Mesenchymal stem cell (in vitro differentiated cells and primary cell): Measurements from ENCODE around the gene RPRD1A.
"Not testable (repeated sequence)": the region's sequence is repeated elsewhere in the genome, so short reads cannot be mapped to it uniquely, and the experiment has no call there.

Experiments
- DNase-seq: peaks from one replicate; pipeline ENCODE4 v3.0.0-alpha.2; 2013
- H2AFZ ChIP-seq: one replicate; pipeline ENCODE4 v1.6.1; 2013; ENCODE audit warnings: low read depth, mild to moderate bottlenecking, control low read depth, inconsistent platforms, low read length, moderate library complexity
- H2AK5ac ChIP-seq: 2 replicates; pipeline ENCODE4 v1.6.1; 2013; ENCODE audit warnings: low read length, moderate library complexity, mild to moderate bottlenecking, inconsistent platforms; ENCODE audit not compliant: severe bottlenecking
- H2BK120ac ChIP-seq: one replicate; pipeline ENCODE4 v1.6.1; 2013; ENCODE audit warnings: low read depth, mild to moderate bottlenecking, inconsistent platforms, low read length, moderate library complexity
- H2BK12ac ChIP-seq, 2 experiments: one replicate each; pipeline ENCODE4 v1.6.1; 2013; ENCODE audit warnings: inconsistent platforms in 2 of 2, low read length in 2 of 2, mild to moderate bottlenecking in 2 of 2, moderate library complexity in 2 of 2, control low read depth in 1 of 2
- H2BK15ac ChIP-seq: one replicate; pipeline ENCODE4 v1.6.1; 2013; ENCODE audit warnings: mild to moderate bottlenecking, low read depth, inconsistent platforms; ENCODE audit not compliant: poor library complexity, severe bottlenecking
- H2BK5ac ChIP-seq: 2 replicates; pipeline ENCODE4 v1.6.1; 2013; ENCODE audit warnings: low read depth, mild to moderate bottlenecking, low read length, control low read depth, inconsistent platforms; ENCODE audit not compliant: poor library complexity, severe bottlenecking
- H3K14ac ChIP-seq, 2 experiments: one replicate each; pipeline ENCODE4 v1.6.1; 2013; ENCODE audit warnings: inconsistent platforms in 2 of 2, low read length in 2 of 2, control low read depth in 1 of 2, mild to moderate bottlenecking in 1 of 2, moderate library complexity in 1 of 2
- H3K18ac ChIP-seq, 2 experiments: one replicate each; pipeline ENCODE4 v1.6.1; 2013; ENCODE audit warnings: inconsistent platforms in 2 of 2, low read length in 2 of 2, control low read depth in 1 of 2, low read depth in 1 of 2, mild to moderate bottlenecking in 1 of 2
- H3K23ac ChIP-seq, 2 experiments: one replicate each; pipeline ENCODE4 v1.6.1; 2013; ENCODE audit warnings: inconsistent platforms in 2 of 2, low read length in 2 of 2, mild to moderate bottlenecking in 2 of 2, moderate library complexity in 2 of 2, control low read depth in 1 of 2
- H3K27ac ChIP-seq: 2 replicates; pipeline ENCODE4 v1.5.1; 2013; ENCODE audit warnings: mild to moderate bottlenecking, moderate library complexity, low read length, control low read depth, inconsistent platforms; ENCODE audit not compliant: poor library complexity, severe bottlenecking
- H3K27me3 ChIP-seq, 2 experiments: 2 replicates each; pipeline versions ENCODE4 v1.6.1 to v1.7.0; 2013; ENCODE audit warnings: low read length in 2 of 2, mild to moderate bottlenecking in 2 of 2, moderate library complexity in 2 of 2, control low read depth in 1 of 2, inconsistent platforms in 1 of 2; ENCODE audit not compliant: control insufficient read depth in 1 of 2, insufficient read depth in 1 of 2
- H3K36me3 ChIP-seq, 2 experiments: 2 replicates each; pipeline versions ENCODE4 v1.6.1 to v1.7.0; 2013; ENCODE audit warnings: low read length in 2 of 2, control low read depth in 1 of 2, inconsistent platforms in 1 of 2, low read depth in 1 of 2, mild to moderate bottlenecking in 1 of 2; ENCODE audit not compliant: insufficient read depth in 2 of 2, control insufficient read depth in 1 of 2
- H3K4ac ChIP-seq, 2 experiments: one replicate each; pipeline ENCODE4 v1.6.1; 2013; ENCODE audit warnings: inconsistent platforms in 2 of 2, low read length in 2 of 2, mild to moderate bottlenecking in 2 of 2, moderate library complexity in 2 of 2, control low read depth in 1 of 2, low read depth in 1 of 2
- H3K4me1 ChIP-seq: 2 replicates; pipeline ENCODE4 v1.6.1; 2013; ENCODE audit warnings: low read depth, low read length, control low read depth; ENCODE audit not compliant: control insufficient read depth, insufficient read depth
- H3K4me2 ChIP-seq: 2 replicates; pipeline ENCODE4 v1.6.1; 2013; ENCODE audit warnings: low read length, mild to moderate bottlenecking, inconsistent platforms; ENCODE audit not compliant: poor library complexity, severe bottlenecking
- H3K4me3 ChIP-seq, 2 experiments: 2 replicates each; pipeline versions ENCODE4 v1.5.1 to v1.7.0; 2013; ENCODE audit warnings: low read length in 2 of 2, mild to moderate bottlenecking in 2 of 2, control low read depth in 1 of 2, low read depth in 1 of 2; ENCODE audit not compliant: insufficient read depth in 1 of 2
- H3K79me1 ChIP-seq: replicated peaks from 2 replicates; pipeline ENCODE4 v1.6.1; 2013; ENCODE audit warnings: mild to moderate bottlenecking, control low read depth, low read length, inconsistent platforms; ENCODE audit not compliant: poor library complexity, severe bottlenecking
- H3K9ac ChIP-seq: 2 replicates; pipeline ENCODE4 v1.7.0; 2013; ENCODE audit warnings: mild to moderate bottlenecking, low read length, moderate library complexity
- H3K9me3 ChIP-seq: 2 replicates; pipeline ENCODE4 v1.7.0; 2013; ENCODE audit warnings: mild to moderate bottlenecking, low read length; ENCODE audit not compliant: control insufficient read depth
- H4K8ac ChIP-seq: one replicate; pipeline ENCODE4 v1.6.1; 2013; ENCODE audit warnings: inconsistent platforms, mild to moderate bottlenecking, low read length, moderate library complexity
- H4K91ac ChIP-seq: one replicate; pipeline ENCODE4 v1.6.1; 2013; ENCODE audit warnings: mild to moderate bottlenecking, low read length, inconsistent platforms
- WGBS: methylation state at CpG from one replicate; pipeline ENCODE4 v1.1.7; 2013; ENCODE audit warnings: mixed read lengths; 5-methylcytosine and 5-hydroxymethylcytosine counted together

The RPRD1A gene

GRCh38 chr18:36031407-36031806, 36.0 kb downstream of the RPRD1A start:
- WGBS, result 100% methylated on average over 1 of the region's 2 CpGs
- DNase-seq, result no peak
- no peak overlapping the region for H3K4me3 ChIP-seq
- peaks cover 1% of the 10 kb centered on the region for H3K4me1 ChIP-seq
- peaks cover 12% of the 10 kb centered on the region for H3K79me1 ChIP-seq
- no peaks in the 10 kb centered on the region for H3K9me3 ChIP-seq
- no peak overlapping the region for H2BK120ac ChIP-seq
- H2AFZ ChIP-seq, result no peak overlapping the region
- H3K9ac ChIP-seq, result no peak overlapping the region
- no peak overlapping the region for H3K23ac ChIP-seq
- no peak overlapping the region for H2BK12ac ChIP-seq
- no peak overlapping the region for H4K91ac ChIP-seq
- H2BK5ac ChIP-seq, result no peak overlapping the region
- H2BK15ac ChIP-seq, result no peak overlapping the region
- H3K27me3 ChIP-seq, result no peaks in the 10 kb centered on the region
- H3K36me3 ChIP-seq, result peaks cover 4 to 26% of the 10 kb centered on the region in 2 experiments
- H4K8ac ChIP-seq, result no peak overlapping the region
- no peak overlapping the region for H3K4me2 ChIP-seq
- no peak overlapping the region for H3K27ac ChIP-seq
- H2AK5ac ChIP-seq, result no peak overlapping the region
- H3K14ac ChIP-seq, result no peak overlapping the region
- no peak overlapping the region for H3K18ac ChIP-seq
- no peak overlapping the region for H3K4ac ChIP-seq

GRCh38 chr18:36028859-36029258, 38.5 kb downstream of the RPRD1A start:
- Histone ChIP-seq H2AFZ (no peak overlapping the region), H2BK5ac (no peak overlapping the region), H3K4me1 (no peaks in the 10 kb centered on the region), H3K9me3 (no peaks in the 10 kb centered on the region), H3K14ac (no peak overlapping the region), H3K27ac (no peak overlapping the region), H3K4me2 (no peak overlapping the region), H3K9ac (no peak overlapping the region), H3K18ac (no peak overlapping the region), H3K36me3 (peaks cover 4 to 46% of the 10 kb centered on the region in 2 experiments), H3K23ac (no peak overlapping the region), H3K4ac (no peak overlapping the region), H3K27me3 (no peaks in the 10 kb centered on the region), H4K8ac (no peak overlapping the region), H2BK12ac (no peak overlapping the region), H2BK15ac (no peak overlapping the region), H3K79me1 (peaks cover 10% of the 10 kb centered on the region), H3K4me3 (no peak overlapping the region), H4K91ac (no peak overlapping the region), H2AK5ac (no peak overlapping the region), H2BK120ac (no peak overlapping the region)
- no CpG with 5 or more reads among the region's 2 CpGs for WGBS
- DNase-seq, result no peak

GRCh38 chr18:36025025-36025424, 42.3 kb downstream of the RPRD1A start:
- Histone ChIP-seq H2AK5ac (no peak overlapping the region), H2BK5ac (no peak overlapping the region), H2AFZ (no peak overlapping the region), H2BK15ac (no peak overlapping the region), H4K91ac (no peak overlapping the region), H3K4ac (no peak overlapping the region), H3K4me3 (no peak overlapping the region), H3K18ac (no peak overlapping the region), H3K23ac (no peak overlapping the region), H3K4me2 (no peak overlapping the region), H3K27ac (no peak overlapping the region), H3K79me1 (peaks cover 4% of the 10 kb centered on the region), H3K4me1 (no peaks in the 10 kb centered on the region), H2BK120ac (no peak overlapping the region), H3K14ac (no peak overlapping the region), H2BK12ac (no peak overlapping the region), H3K27me3 (no peaks in the 10 kb centered on the region), H3K36me3 (peaks cover 4 to 49% of the 10 kb centered on the region in 2 experiments), H4K8ac (no peak overlapping the region), H3K9me3 (no peaks in the 10 kb centered on the region), H3K9ac (no peak overlapping the region)
- DNase-seq, result peak; percentile 62
- WGBS, result no CpG with 5 or more reads among the region's 1 CpG

DNA sequence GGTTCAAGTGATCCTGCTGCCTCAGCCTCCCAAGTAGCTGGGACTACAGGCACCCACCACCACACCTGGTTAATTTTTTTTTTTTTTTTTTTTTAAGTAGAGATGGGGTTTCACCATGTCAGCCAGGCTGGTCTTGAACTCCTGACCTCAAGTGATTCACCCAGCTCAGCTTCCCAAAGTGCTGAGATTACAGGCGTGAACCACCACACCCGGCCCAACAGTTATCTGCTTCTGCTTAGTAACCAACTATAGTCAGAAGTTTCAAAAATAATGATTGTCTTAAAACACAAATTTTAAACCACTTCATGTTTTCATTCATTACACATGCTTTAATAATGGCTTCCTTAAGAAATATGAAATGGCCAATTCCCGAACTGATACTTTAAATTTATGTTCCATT, 43.1 kb downstream of the RPRD1A start:
- H3K23ac ChIP-seq, H3K4me2 ChIP-seq, H3K9me3 ChIP-seq, H3K4me1 ChIP-seq, H2AFZ ChIP-seq, H3K79me1 ChIP-seq, H4K91ac ChIP-seq, H2BK5ac ChIP-seq, H4K8ac ChIP-seq, H2BK12ac ChIP-seq, H3K27ac ChIP-seq, H3K14ac ChIP-seq, H2AK5ac ChIP-seq, H3K9ac ChIP-seq, DNase-seq, H3K27me3 ChIP-seq, H2BK15ac ChIP-seq, H3K4ac ChIP-seq, H2BK120ac ChIP-seq, H3K18ac ChIP-seq, H3K4me3 ChIP-seq: not testable (repeated sequence)
- peaks cover 4 to 46% of the 10 kb centered on the region in 2 experiments for H3K36me3 ChIP-seq
- 76% methylated on average over 3 of the region's 3 CpGs for WGBS
